OCI-LY7 (cell line): ENCODE results near the gene BRINP2.

Experiments used
- CTCF ChIP-seq: fragments of 200-600 bp; sonication (generic); conservative IDR thresholded peaks from 2 replicates; pipeline ENCODE4 v1.5.1; 2014; ENCODE audit warnings: mild to moderate bottlenecking, antibody characterized with exemption, low read length, moderate library complexity, mixed read lengths
- EZH2phosphoT487 ChIP-seq: fragments of 200-600 bp; sonication (generic); IDR thresholded peaks from 2 replicates; pipeline ENCODE4 v1.6.1; 2018; ENCODE audit warnings: low read depth, borderline replicate concordance, mild to moderate bottlenecking, mixed run types, antibody characterized with exemption, low read length, moderate library complexity, mixed read lengths

- TF ChIP-seq EZH2phosphoT487 (no peak), CTCF (no peak)
Observed at GRCh38 chr1:177219554-177220458, 49.0 kb downstream of the BRINP2 start.
